NOMO-1 (cell line): Measurements from ENCODE around the gene CELSR1.

Source experiments
- DNase-seq, 2 experiments: peaks; one replicate each; lab custom pipeline; 2025; ENCODE audit not compliant: unreplicated experiment in 2 of 2; lab: John Stamatoyannopoulos, UW

CELSR1 gene

DNA sequence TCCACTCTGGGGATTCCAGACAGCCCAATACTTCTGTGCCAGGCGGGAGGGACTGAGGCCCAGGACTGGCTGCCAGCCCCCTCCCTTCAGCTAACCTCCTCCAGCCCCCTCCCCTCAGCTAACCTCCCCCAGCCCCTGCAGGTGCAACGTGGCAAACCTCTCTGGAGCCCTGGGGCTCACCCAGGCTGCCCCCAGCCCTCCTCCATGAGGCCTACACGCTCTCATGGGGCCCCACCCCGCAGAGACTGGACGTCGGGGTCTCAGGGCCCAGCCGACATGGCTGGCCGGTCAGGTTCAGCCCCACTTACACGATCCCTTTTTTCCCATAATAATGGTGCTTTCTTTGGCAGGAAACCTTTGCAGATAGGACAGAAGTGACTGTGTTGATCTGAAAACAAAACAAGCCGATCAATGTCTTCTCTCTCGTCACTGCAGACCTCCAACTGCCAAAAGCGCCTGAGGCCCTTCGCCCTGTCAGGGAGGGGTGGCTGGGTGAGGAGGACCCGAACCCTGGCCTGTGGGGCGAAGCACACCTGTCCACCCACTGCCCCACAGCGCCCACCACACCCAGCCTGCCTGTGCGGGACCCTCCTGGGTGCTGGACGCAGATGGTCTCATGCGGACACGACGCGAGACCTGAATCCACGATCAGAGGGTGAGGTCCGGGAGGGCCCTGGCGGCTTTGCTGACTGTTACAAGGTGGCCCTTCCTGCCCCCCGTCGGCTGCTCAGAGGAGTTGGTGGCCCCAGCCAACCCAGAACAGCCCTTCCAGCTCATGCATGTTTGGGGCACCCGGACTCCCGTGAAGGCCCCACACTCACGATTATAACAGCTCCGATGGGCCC lies 168.3 kb downstream of the CELSR1 start:
- DNase-seq = no peak

DNA sequence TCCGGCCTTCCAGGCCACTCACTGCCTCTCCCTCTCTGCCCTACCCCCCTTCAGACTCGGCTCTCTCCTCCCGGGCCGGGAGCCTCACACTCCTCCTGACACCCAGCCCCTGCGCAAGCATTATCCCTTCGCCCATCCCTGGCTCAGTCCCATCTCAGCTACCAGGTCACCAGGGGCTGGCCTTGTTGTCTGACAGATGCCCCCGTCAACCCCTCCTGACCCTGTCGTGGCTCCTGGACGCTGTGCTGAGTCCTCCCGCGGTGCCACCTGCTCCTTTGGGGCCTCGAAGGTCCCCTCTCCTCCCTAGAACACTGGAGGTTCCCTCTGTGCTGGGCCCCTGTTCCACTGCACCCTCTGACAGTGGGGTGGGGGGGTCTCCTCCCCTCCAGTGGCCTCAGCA lies 169.0 kb downstream of the CELSR1 start:
- DNase-seq = no peak

DNA sequence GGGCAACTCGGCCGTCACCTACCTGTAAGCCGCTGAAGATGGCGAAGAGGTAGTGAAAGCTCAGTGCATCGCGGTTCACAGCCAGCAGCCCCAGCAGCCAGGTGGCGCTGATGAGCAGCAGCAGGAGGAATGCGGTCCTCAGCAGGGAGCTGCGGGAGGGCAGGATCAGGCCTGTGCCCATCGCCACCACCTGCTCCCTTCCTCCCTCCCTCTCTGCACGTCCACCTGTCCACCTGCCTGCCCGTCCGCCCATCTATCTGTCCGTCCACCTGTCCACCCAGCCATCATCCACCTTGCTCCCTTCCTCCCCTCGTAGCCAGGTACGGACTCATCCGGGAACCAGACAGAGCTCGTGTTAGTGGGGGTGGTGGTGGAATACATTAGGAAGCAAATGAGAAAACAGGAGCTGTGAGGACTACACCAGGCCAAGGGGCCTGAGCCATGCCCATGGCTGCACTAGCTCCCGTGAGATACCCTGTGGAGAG lies 169.7 kb downstream of the CELSR1 start:
- DNase-seq = peak; percentile 23 to 29

DNA sequence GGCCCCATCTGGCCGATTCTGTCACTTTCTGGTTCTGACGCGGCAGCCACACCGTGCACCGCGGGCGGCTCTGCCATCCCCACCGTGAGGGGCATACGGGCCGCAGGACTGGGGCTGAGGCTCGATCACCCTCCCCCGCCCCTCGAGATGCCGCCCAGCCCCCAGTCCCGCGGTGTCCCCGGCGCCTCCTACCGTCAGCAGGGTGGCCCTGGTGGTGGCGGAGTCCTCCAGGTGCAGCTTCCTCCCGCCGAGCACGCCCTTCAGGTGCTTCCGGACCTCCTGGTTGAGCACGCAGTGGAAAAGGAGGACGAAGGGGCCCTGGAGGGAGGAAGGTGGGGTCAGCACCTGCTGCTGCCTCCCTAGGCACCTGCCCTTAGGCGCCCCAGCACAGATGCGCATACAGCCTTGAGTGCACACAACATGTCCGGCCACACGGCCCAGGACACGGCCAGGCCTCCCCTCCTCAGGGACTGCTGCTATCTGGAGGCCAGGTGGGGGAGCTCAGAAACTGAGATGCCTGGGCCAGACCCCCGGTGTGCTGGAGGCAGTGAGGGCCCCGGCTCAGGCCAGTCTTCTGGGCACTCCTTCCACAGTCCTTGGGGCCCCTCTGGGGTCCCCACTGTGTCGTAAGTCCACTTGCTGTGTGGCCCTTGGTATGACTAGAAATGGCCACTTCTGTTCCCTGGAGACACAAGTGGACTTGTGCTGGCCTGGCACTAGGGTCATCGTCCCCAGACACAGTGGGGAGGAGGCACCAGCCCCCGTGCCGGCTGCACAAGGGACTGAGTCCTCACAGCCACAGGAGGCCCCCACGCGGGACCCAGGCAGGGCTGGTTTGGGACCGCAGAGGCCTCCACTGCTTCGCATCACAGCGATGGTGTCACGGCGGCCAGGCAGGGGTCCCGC lies 170.4 kb downstream of the CELSR1 start:
- no peak for DNase-seq

DNA sequence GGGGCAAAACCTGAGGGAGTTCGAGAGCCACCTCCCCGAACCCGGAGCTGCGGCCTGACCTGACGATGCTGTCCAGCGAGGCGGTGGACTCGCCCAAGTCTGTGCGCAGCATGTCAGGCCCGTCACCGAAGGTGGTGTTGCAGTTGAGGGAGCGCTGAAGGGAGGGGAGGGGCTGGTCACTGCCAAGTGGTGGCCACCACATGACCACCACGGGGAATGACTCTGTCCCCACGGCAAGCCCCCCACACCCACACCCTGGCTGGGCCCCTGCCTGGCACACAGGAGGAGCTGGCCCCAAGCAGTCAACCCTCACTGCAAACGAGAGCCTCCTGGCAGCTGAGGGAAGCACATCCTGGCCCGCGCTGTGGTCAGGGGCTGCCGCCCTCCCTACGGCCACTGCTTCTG lies 171.1 kb downstream of the CELSR1 start:
- no peak for DNase-seq

DNA sequence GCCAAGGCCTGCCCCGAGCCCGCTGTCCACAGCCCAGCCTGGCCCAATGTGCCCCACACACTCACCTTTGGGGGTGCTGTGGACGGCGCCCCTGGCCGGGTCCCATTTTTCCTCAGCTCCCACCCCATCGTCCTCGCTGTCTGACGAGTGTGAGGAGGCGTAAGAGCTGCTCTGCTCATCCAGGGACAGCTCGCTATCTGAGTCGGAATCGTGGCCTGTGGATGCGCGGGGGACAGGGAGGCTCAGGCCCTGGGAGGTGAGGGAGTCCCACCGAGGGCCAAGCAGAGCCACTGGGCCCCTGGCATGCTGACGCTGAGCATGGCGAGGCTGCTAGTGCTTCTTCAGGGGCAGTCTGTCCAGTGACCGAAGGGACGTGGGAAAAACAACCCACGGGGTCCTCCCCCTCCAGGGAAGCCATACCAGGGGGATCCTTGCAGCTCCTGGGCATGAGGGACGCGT lies 172.2 kb downstream of the CELSR1 start:
- no peak for DNase-seq

DNA sequence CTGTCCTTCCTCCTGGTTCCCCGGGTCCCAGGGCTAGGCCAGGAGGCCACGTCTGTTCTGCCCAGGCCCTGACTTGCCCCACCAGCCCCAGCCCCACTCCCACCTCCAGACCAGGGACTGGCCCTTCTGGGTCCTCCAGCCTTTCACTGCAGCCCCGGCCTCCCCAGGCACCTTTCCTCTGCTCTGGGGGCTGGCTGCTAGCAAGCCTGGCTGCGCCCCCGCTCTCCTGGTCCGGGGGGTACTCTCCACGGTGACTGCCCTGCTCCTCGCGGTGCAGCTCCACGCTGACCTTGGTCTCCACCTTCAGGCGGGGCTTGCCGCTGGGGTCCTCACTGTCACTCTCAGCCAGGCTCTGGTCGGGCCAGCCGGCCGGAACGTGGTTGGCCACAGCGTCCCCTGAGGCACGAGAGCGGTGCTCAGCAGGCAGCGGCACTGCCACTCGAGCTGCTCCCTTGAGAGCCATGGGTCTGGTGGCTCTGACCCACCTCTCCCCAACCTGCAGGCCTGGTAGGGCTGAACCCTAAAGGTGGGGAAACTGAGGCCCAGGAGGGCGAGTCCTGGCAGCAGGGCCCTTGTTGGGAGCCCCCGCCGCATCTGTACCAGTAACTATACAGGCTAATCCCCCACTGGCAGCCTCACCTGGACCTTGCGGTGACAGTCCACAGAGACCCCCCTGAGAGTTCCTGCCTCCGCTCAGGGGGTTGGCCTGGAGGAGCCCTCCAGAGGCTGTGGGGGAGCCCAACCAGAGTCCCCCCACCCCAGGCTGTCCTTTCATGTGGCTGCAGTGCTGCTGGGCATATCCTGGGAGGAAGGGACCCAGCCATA lies 172.9 kb downstream of the CELSR1 start:
- no peak for DNase-seq

DNA sequence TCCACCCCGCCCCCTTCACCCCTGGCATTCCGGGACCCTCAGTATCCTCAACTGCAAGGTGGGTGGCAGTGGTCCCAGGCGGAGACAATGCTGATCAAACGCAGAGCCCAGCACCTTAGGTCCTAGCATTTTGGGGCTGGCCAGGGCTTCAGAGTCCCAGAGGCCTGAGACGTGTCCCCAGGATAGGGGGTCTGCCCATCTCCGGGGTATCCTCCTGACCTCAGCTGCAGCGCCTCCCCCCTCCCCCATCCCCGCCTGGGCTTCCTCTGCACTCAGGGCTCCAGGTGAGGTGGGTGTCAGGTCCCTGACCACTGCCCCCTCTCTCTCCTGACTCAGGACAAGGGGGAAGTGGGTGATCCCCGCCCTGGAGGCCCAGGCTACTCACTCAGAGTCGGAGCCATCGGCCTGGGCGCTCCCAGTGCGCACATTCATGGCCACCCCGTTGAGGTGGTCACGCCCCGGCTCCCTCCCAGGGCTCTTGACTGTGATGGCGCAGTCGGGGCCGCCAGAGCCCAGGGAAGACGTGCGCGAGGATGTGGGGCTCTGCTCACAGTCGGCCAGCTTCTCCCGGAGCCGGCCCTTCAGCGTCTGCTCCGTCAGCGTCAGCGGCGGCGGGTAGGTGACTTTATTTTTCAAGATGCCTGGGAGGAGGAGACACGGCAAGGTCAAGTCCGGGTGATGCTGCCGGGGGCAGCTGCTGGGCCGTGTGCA lies 173.7 kb downstream of the CELSR1 start:
- DNase-seq = no peak

DNA sequence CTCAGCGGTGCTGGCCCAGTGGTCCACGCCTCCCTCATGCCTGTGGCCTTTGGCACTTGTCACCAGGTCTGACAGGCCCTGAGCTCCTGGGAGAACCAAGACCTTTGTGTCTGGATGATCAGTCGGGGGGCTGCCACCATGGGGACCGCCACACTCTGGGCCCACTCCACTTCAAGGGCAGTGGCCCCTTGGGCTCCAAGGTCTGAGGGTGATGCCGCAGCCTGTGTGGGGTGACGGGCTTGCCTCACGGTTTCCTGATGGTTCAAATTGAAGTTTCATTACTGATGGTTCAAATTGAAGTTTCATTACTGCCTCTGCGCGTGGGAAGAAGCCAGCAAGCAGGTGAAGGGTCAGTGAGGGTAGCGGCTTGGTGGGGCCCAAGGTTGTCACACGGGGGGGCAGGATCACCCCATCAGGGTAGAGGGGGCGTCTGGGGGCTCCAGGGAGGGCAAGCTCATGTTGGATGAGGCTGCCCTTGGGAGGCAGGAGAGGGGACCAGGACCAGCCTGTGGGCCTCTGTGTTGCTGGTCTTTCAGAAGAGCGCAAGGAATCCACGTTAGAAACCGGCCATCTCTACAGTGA lies 174.4 kb downstream of the CELSR1 start:
- no peak for DNase-seq

DNA sequence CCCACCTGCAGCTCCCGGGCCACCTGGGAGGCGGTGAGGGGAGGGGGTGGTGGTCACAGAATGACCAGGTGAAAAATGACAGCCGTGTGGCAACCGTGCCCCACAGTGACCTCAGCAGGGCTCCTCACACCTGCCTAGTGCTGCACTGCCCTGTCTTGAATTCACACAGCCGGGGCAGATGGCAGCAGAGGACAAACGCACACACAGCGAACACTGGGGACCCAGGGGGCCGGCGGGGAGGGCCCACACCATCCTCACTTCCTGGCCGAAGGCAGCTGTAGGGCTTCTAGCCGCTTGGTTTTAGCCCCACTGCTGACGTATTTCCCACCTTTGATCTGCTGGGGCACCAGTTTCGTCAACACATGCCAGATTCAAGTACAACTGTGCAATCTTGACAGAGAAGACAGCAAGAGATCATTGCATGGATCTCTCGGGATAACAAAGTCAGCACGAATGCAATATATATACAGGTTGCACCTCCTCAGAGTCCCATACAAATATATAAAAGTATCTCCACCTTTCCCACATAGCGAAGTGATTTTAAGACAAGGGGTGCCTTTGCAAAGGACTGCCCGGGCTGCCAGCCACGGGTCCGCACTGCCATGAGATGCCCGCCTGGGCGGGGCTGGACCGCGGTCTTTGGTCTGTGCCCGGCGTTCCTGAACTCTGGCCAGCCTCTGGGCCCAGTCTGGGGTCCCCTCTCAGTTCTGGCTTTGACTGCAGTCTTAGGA lies 175.1 kb downstream of the CELSR1 start:
- no peak for DNase-seq

DNA sequence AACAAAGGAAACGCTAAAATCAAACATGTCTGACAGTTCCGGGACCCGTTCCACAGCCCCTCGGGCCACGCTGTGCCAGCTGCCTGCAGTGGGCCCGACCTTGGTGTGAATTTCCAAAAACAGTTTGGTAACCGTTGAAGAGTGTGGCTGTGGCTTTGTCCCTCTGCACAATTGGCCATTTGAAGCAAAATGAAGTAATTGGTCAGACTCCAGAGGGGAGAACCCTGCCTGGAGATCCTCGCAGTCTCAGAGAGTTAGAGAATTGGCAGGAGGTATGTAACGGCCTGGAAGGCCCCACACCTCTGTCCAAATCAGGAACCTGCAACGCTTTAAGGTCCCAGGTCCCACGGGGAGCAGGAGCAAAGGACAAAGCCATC lies 175.6 kb downstream of the CELSR1 start:
- DNase-seq = no peak

DNA sequence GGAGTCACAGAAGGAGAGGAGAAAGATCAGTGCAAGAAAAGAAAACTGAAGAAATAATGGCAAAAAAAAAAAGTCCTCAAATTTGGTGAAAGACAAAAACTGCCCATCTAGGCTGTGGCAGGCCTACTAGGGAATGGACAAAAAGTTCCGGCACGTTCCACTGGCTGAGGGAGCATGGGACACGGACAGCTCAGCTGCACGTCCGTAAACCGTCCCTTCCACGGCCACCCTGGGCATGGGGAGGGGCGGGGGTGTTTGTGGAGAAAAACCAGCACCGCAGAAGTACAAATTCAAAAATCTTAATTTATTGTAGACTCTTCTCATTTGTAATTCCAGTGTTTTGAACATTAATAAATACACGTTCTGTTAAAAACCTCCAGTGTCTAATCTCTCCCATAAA lies 176.5 kb downstream of the CELSR1 start:
- no peak for DNase-seq

DNA sequence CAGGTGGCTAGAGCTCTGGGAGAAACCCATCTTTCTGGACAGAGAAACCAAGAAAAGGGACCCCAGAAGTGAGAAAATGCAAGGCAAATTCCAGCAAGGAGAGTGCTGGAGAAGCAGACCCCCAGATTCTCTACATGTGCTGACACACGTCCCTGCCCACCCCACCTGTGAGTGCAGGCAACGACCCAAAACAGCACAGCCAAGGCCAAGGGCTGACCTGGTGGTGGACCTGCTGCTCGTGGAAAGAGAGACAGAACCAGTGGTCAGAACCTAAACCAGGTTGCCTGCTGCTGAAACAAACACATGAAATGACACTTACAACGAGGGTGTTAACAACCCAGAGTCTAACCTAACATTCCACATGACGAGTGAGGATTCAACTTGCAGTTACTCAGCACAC lies 177.3 kb downstream of the CELSR1 start:
- DNase-seq = no peak

DNA sequence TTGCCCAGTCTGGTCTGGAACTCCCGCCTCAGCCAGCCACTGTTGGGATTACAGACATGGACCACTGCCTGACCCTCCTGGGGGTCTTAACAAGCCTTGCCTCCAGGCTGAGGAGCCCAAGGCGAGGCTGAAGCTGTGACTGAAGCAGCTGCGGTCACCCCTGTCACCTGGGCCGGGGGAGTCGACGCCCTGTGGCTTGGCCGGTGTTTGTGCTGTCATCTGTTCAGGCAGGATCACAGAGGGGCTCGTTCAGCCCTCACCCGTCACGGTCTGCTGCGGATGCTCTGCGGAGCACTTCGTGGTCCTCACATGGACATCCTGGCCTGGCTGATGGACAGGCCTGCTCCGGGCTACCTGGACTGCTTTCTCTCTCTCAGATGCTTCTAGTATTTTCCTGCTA lies 178.1 kb downstream of the CELSR1 start:
- no peak for DNase-seq

DNA sequence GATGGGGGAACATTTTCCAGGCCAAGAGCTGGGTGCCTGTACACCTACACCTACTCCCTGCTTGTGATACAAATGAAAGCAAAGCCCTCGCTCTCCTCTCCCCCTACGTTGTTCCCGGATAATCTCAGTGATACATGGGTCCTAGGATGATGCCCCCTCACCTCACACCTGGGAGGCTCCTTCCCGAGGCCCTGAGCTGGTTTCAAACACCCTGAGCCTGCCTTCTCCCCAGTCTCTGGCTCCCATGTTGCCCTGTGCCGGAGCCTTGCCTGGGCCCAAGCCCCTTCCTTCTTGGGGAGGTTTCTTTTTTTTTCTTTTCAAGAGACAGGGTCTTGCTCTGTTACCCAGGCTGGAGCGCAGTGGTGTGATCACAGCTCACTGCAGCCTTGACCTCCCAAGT lies 178.7 kb downstream of the CELSR1 start:
- DNase-seq = no peak

DNA sequence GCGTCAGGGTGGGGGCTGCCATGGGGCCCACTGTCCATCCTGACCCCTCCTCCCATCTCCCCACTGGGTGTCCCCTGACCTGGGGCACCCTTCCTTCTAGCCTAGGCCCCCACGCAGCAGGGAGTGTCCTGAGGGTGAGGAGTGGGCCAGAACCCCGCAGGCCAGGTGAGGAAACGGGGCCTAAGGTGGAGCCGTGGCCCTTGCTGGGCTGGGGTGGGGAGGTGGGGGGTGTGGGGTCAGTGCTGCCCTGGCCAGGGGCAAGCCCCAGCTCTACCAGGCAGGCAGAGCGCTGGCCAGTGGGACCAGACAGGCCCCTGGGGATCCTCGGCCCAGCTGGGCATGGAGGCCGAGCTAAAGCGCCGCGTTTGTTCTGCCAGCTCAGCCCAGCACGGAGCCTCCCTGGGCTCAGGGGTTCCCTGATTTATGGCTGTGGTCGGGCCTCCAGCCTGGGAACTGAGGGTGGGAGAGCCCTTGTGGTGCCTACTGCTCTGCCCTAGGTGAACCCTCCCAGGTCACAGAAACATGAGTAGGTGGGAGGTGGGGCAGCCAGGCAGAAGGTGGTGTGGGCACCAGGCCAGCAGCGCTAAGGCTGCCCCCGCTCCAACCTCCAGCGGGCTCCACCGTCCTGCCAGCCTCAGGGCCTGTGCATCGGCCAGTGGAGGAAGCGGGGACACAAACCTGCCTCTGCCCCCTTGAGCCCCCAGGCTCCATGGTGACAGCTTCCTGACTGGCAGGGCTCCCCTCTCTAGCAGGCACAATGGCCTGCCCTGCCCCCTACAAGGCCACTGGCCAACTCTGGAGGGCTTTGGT lies 179.5 kb downstream of the CELSR1 start:
- DNase-seq = no peak

DNA sequence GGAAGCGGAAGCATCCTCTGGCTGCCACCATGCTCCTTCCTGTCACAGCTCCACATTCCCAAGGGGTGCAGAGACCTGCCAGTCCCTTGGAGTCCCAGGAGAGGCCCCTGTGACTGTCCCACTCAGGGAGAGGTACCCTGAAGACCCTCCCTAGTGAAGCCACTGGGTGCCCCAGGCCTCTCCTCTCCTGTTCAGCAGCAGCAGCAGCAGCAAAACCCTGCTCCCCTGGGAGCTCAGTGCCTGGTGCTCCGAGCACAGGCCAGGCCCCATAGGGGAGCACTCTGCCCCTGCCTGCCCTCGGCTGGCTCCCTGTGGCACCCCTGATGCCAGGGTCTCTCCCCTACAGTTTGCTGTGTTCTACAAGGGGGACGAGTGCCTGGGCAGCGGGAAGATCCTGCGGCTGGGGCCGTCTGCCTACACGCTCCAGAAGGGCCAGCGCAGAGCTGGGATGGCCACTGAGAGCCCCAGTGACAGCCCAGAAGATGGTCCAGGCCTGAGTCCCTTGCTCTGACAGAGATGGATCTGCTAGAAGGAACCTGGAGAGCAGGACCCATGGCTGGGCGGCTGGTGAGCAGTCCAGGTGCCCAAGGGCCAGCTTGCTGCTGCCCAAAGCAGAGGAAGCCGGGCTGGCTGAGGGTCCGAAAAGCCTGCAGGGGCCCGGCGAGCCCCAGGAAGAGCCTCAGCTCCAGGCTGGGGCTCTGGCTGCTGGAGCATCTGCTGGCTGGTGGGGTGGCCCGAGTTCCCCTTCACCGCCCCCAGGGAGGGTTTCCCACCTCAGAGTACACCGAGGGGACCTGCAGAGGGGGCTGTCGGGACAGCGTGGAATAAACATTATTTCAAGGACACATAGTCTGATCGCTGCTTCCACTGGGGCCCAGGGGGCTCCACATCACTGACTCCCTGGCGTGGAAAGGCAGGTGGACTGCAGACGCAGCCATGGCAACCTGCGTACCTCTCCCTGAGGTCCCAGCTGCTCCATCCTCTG lies 180.6 kb downstream of the CELSR1 start:
- no peak for DNase-seq
